ENCODE data around the gene REEP1. TPM values are rescaled to one million over a fixed set of nuclear protein-coding genes. Genes with fewer than 3 reads are reported as not detected.

Gene REEP1
- total RNA-seq, 1 experiment from 2014 or later = 0.31 TPM

DNA sequence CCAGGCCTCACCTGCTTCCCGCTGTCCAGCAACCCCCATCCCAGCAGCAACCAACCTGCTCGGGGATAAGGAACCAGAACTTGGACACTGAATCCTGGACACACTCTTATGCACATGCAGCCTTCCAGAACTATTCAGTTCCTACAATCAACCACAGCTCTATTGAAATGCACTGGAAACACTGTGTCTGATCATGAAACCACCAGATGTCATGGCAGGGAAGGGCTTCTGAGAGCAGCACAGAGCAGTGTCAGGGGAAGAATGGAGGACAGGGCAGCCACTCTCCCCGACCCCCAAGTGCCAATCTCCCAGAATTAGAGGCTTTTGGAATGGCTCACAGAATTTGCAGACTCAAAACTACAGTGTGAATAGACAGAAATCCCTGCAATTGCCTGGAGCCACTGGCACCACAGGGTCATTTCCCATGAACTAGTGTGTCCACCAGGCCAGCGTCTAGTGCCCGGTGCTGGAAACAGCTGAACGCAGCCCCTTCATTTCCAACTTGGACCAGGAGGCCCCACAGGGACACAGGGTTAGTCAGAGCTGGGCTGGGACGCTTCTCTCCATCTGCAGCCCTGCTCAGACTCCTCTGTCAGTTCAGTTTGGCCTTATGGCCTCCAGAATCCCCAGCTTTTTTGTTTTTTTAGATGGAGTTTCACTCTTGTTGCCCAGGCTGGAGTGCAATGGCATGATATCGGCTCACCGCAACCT lies 112.6 kb downstream of the REEP1 start:
- no peaks in the 10 kb centered on the region for H3F3A ChIP-seq (ENCODE audit: insufficient read depth, low read depth)
- H3K27me3 ChIP-seq (ENCODE audit: insufficient read depth, low read depth) = 0 out of 2 replicates have a peak, but pooled peaks cover 3% of the 10 kb centered on the region
- ChIA-PET CTCF (interaction anchor here (0.5 kb wide), 1 partner anchor 24 kb away, joined by 5 read pairs; no protein-coding TSS in a partner anchor), POLR2A (ENCODE audit: unreplicated experiment) (no interaction called here)
- no peaks in the 10 kb centered on the region for H3K36me3 ChIP-seq (ENCODE audit: low read depth)
- H3K4me3 ChIP-seq = no peak overlapping the region
- no peak overlapping the region for H2AFZ ChIP-seq
- intact Hi-C loops (cut with micrococcal nuclease; ENCODE audit: unreplicated experiment) = no loop called here
- H3K4me2 ChIP-seq = no peak overlapping the region
- no peaks in the 10 kb centered on the region for H3K9me3 ChIP-seq (ENCODE audit: insufficient read depth, low read depth)
- H3K4me1 ChIP-seq (replicated peaks; ENCODE audit: insufficient read depth) = no peaks in the 10 kb centered on the region
- TF ChIP-seq, protein P1, sequence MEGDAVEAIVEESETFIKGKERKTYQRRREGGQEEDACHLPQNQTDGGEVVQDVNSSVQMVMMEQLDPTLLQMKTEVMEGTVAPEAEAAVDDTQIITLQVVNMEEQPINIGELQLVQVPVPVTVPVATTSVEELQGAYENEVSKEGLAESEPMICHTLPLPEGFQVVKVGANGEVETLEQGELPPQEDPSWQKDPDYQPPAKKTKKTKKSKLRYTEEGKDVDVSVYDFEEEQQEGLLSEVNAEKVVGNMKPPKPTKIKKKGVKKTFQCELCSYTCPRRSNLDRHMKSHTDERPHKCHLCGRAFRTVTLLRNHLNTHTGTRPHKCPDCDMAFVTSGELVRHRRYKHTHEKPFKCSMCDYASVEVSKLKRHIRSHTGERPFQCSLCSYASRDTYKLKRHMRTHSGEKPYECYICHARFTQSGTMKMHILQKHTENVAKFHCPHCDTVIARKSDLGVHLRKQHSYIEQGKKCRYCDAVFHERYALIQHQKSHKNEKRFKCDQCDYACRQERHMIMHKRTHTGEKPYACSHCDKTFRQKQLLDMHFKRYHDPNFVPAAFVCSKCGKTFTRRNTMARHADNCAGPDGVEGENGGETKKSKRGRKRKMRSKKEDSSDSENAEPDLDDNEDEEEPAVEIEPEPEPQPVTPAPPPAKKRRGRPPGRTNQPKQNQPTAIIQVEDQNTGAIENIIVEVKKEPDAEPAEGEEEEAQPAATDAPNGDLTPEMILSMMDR (conservative IDR thresholded peaks at IDR 0.05) = no peak
- no peak for TF ChIP-seq EZH2 (IDR thresholded peaks at IDR 0.05; ENCODE audit: low read depth)
- no peaks in the 10 kb centered on the region for H3K79me2 ChIP-seq (ENCODE audit: low read depth)
- no TSS peak for BruUV-seq (replicated peaks)
- no peaks in the 10 kb centered on the region for H4K20me1 ChIP-seq (ENCODE audit: insufficient read depth)
- DNase-seq = no peak
- H3K9me2 ChIP-seq (ENCODE audit: insufficient read depth) = no peaks in the 10 kb centered on the region
- no peak overlapping the region for H3K27ac ChIP-seq

DNA sequence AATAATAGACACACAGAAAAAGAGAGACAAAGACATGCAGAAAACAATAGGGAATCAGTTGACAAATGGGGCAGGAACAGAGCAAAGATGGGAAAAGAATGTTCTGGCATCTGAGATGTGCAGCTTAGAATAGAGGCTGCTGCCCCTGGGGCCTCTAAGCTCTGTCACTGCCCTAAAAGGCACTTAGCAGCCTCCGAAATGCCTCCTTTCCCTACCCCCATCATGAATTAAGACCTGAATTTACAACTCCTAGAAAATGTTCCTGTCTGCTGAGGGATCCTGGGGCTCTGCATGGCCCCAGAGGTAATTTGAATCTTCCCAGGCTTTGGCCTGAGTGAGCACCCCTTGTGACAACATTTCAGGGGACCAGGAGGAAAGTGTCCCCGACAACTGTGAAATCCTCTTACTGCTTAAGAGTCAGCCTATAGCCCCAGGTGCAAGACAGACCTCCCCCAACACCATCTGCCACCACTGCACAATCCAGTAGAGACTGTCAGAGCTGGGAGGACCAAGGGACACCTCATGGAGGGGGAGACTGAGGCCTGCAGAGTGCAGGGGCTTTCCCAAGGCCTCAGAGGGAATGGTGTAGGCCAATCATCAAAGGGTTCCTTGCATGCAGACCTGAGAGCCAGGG lies 113.4 kb downstream of the REEP1 start:
- BruUV-seq (replicated peaks) = no TSS peak
- ChIA-PET POLR2A (ENCODE audit: unreplicated experiment) (no interaction called here), CTCF (no interaction called here)
- Histone ChIP-seq H3K4me3 (no peak overlapping the region), H3K9me3 (ENCODE audit: insufficient read depth, low read depth) (no peaks in the 10 kb centered on the region), H3K4me1 (replicated peaks; ENCODE audit: insufficient read depth) (no peaks in the 10 kb centered on the region), H3K79me2 (ENCODE audit: low read depth) (no peaks in the 10 kb centered on the region), H3K27ac (no peak overlapping the region), H3K9me2 (ENCODE audit: insufficient read depth) (no peaks in the 10 kb centered on the region), H3F3A (ENCODE audit: insufficient read depth, low read depth) (no peaks in the 10 kb centered on the region), H3K36me3 (ENCODE audit: low read depth) (no peaks in the 10 kb centered on the region), H2AFZ (no peak overlapping the region), H3K27me3 (ENCODE audit: insufficient read depth, low read depth) (0 out of 2 replicates have a peak, but pooled peaks cover 3% of the 10 kb centered on the region), H3K4me2 (no peak overlapping the region), H4K20me1 (ENCODE audit: insufficient read depth) (no peaks in the 10 kb centered on the region)
- no peak for TF ChIP-seq EZH2 (IDR thresholded peaks at IDR 0.05; ENCODE audit: low read depth)
- TF ChIP-seq, protein P1 (conservative IDR thresholded peaks at IDR 0.05) = no peak
- intact Hi-C loops (cut with micrococcal nuclease; ENCODE audit: unreplicated experiment) = no loop called here
- no peak for DNase-seq

- DNase-seq = no peak
- H3K27ac ChIP-seq = no peak overlapping the region
- no peak overlapping the region for H3K4me2 ChIP-seq
- H3K27me3 ChIP-seq (ENCODE audit: insufficient read depth, low read depth) = 0 out of 2 replicates have a peak, but pooled peaks cover 3% of the 10 kb centered on the region
- no peaks in the 10 kb centered on the region for H3K9me3 ChIP-seq (ENCODE audit: insufficient read depth, low read depth)
- no peak overlapping the region for H3K4me3 ChIP-seq
- POLR2A ChIA-PET (ENCODE audit: unreplicated experiment) = no interaction called here
- no TSS peak for BruUV-seq (replicated peaks)
- H3K9me2 ChIP-seq (ENCODE audit: insufficient read depth) = no peaks in the 10 kb centered on the region
- no peaks in the 10 kb centered on the region for H3K4me1 ChIP-seq (replicated peaks; ENCODE audit: insufficient read depth)
- CTCF ChIA-PET = no interaction called here
- intact Hi-C loops (cut with micrococcal nuclease; ENCODE audit: unreplicated experiment) = no loop called here
- no peak for TF ChIP-seq EZH2 (IDR thresholded peaks at IDR 0.05; ENCODE audit: low read depth)
- TF ChIP-seq, protein P1 (conservative IDR thresholded peaks at IDR 0.05) = no peak
- H3K36me3 ChIP-seq (ENCODE audit: low read depth) = no peaks in the 10 kb centered on the region
- H4K20me1 ChIP-seq (ENCODE audit: insufficient read depth) = no peaks in the 10 kb centered on the region
- no peak overlapping the region for H2AFZ ChIP-seq
- H3K79me2 ChIP-seq (ENCODE audit: low read depth) = no peaks in the 10 kb centered on the region
- no peaks in the 10 kb centered on the region for H3F3A ChIP-seq (ENCODE audit: insufficient read depth, low read depth)
These were observed 114.1 kb downstream of the REEP1 start for GRCh38 chr2:86223140-86223926.

Measured in PC-9 (cell line).